IPS-NIHi7 (cell line): Measurements from ENCODE around the gene ZBTB2.
"Not testable (repeated sequence)": the region's sequence is repeated elsewhere in the genome, so short reads cannot be mapped to it uniquely, and the experiment has no call there.

Experiments
- DNase-seq: peaks from one replicate; pipeline ENCODE4 v3.0.0; 2012; ENCODE audit warnings: mixed read lengths; ENCODE audit errors: extremely low spot score

Gene ZBTB2

DNA sequence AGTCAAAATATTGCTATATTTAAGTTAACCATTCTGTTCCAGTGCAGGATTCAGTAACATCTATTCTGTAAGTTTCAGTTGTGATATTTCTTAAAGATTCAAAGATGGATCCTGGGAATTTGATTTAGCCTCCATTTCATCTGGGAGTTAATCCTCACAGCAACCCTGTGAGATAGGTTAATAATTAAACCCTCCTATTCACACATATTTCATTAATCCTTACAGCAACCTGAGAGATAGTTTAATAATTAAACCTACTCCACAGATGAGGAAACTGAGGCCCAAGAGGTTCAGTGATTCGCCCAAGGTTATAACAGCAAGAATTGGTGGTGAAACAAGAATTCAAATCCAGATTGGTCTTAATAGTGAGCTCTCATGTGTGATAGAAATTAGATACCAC, 10.9 kb upstream of the ZBTB2 start:
- no peak for DNase-seq

DNA sequence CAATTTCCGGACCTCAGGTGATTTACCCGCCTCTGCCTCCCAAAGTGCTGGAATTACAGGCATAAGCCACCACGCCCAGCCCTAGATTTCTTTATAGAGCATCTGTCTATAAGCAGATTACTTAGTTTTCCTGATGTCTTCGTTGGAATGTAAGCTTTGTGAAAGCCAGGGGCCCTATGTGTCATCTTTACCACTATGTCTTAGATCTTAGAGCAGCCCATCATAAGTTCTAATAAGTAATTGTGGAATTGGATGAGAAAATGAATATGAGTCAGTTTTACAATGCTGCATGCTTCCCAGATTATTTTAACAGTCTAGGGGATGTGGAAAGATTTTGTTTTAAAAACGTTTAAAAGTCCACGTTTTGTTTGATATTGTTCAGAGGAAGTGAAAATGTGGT, 9.1 kb upstream of the ZBTB2 start:
- no peak for DNase-seq

DNA sequence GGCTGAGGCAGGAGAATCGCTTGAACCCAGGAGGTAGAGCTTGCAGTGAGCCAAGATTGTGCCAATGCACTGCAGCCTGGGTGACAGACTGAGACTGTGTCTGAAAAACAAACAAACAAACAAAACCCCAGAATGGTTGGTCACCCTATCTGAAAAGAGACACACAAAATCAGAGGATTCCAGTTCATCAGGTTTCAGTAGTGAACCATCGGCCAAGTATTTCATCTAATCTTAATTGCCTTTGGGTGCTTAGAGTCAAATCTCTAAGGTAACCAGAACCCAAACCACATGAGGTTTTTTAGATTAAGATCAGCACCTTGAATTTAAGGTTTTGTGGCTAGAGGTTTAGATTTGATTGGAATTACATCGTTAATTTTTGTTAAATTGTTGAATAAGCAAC, 8.3 kb upstream of the ZBTB2 start:
- DNase-seq = no peak

DNA sequence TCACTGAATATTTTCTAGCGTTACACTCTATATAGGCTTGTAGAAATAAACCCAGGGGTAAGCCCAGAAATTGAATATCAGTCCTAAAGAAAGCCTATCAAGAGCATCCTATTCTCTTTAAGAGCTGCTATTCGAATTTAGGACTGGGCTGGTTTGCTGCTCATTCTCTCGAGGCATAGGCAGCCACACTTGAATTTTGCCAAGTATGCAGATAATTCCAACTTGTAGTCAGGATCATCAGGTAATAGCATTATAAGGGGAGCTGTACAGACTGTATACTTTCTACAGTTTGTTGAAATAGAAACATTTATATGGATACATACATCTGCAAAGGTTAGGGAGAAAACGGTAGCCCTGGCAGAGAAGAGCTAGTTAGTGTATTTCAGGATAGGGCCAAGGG, 2.1 kb upstream of the ZBTB2 start:
- no peak for DNase-seq

DNA sequence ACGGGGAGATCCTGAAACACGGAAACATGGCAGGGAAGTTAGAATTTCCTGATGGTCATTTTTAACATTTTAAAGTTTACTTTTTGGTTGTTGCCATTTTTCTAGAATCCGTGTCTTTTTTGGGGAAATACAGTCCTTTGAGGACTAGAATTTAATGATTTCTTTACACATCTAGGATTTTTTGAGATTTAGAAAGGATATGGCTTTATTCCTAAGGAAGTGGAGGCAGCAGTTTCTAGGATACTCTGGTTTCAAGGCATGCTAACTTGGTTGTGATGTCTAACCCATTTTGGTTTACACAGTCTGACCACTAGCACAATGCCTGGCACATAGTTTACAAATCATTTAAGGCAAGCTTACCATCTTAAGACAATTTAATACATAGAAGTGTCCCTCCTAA, 1.1 kb upstream of the ZBTB2 start:
- no peak for DNase-seq

DNA sequence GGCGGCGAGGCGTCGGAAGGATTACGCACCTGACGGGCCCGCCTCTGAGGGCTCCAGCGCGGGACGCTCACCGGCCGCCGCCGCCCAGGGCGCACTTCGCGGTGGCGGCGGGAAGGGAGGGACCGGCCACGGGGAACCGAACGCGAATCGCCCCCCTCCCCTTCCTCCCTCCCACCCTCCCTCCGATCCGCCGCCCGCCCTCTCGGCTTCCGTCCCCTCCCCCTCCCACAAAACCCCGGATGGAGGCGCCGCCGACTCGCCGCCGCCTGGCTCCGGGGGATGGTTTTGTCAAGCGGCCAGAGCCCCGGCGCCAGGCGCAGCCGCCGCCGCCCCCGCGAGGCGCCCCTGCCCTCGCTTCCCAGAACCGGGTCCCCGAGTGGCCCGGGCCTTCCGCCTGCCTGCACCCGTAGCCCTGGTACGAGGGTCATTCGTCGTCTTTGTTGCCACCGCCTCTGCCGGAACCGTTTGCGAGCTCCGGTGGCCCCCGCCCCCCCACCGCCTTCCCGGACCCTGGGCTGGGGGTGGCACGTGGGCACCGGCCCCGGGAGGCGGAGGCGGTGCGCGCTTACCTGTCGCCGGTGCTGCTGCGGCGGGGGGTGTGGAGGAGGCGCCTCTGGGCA, 398 bp downstream of the ZBTB2 start:
- peak; percentile 57 for DNase-seq

DNA sequence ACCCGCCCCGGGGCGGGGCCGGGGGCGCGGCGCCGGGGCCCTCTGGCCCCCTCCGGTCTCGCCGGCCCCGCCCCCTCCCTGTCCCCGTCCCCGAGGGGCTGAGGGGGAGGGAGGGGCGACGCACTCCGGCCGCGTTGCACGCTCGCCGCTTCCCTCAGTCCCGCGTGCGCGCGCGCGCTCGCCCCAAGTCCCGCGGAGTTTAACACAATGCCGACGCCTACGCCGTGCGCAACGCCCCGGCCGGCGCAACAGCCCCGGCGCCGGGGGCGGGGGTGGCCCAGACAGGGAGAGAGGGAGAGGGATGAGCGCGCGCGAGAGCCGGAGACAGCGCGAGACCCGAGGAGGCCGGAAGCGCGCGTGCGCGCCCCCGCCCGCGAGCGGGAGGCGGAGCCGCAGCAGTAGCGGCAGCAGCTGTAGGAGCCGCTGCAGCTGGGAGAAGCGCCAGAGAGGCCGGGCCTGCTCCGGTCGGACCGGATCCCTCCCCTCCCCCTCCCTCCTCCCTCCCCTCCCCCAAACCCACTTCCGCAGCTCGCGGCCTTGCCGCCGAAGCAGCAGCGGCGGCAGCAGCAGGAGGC, 996 bp downstream of the ZBTB2 start:
- DNase-seq = peak; percentile 94

DNA sequence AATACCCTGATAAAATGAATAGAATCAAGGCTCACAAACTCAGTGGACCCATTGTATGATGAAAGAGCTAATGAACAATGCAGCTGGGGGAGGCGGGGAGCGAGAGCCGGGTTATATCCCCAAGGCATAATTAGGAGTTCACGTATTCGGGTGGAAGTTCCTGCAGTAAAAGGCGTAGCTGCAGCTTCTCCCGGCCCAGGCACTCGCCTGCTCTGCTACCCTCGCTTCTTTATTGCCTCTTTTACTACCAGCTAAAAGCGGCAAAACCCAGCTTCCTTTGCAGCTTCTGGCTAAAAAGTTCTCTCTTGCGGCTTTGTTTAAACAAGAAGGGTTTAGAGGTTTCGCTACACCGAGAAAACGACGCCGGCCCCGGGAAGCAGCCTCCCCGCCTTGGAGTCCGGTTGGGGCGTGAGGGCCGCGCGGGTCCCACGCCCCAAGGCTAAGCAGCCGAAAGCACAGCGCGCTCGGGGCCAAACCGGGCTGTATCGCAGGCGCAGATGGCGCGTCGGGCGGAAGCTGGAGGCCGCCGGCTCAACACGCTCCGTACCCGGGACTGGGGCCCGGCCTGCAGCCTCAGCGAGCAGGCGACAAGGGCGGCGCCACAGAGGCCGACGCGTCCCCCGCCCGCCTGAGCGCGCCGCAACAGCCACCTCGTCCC, 1.6 kb downstream of the ZBTB2 start:
- DNase-seq = peak; percentile 41

DNA sequence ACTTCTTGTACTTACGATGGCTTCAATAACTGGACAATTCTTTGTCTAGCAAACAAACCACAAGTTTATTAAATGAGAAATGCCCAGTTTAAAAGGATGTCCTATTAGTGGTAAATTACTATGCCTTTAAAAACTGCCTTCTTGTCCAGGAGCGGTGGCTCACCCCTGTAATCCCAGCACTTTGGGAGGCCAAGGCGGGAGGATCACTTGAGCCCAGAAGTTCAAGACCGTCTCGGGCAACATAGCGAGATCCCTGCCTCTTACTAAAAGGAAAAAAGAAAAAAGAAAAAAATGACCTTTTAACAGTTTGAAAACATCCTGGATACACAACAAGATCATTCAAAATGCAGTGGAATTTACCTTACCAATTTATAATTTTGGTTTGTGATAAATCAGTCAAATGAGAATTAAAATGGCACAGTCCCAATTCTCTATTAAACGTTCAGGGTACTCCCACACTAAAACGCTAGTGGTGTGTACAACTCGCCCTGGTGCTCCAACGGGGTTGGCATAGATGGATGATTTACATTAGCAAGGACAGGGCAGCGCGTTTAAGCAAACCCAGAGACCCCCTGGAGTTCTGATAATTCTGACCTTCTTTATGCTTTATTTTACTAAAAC, 2.3 kb downstream of the ZBTB2 start:
- DNase-seq = no peak

DNA sequence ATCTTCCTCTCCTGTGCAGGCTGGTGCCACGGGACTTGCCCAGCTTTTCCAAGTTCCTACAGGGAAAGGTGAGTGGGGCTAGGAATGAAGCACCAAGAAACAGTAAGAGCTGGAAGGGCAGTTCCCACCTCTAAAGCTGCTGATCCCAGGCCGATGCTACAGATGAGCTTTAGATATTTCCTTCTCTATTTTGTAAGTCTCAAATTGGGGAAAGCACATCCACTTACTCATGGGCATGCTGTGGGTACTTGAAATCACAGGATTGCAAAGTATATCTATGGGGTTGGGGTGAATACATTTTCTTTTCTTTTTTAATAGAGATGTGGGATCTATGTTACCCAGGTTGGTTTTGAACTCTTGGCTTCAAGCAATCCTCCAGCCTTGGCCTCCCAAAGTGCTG, 3.1 kb downstream of the ZBTB2 start:
- no peak for DNase-seq

DNA sequence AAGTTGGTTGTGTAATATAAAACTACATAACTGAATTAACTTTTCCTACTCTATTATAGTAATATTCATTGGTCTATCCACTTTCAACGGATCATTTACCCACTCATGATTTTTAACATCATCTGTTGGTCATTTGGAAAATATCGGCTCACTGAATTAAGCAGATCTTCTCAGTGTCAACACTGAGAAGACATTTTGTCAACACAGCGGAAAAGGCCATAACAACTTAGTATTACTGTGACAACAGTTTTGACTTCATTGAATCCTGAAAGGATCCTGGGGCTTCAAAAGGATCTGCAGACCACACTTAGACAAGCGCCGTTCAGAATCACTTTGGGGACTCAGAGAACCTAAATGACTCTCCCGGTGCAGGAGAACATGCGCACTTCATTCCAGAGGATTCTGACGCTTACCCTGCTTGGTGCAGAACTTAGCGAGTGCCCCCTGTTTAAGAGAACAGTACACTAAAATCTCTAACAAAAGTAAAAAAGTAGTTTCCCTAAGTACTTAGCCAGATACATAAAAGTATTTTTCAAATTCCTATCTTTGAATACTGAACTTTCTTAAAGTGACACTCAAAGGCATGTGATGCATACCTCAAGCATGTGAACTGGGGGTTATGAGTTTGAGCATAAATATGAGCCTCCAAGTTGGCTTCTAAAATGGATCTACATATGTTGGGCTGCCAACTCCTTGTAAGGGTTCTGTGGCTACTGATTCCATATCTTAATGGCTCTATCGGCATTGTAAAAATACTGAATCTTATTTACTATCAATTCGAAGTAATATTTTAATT, 4.0 kb downstream of the ZBTB2 start:
- no peak for DNase-seq

DNA sequence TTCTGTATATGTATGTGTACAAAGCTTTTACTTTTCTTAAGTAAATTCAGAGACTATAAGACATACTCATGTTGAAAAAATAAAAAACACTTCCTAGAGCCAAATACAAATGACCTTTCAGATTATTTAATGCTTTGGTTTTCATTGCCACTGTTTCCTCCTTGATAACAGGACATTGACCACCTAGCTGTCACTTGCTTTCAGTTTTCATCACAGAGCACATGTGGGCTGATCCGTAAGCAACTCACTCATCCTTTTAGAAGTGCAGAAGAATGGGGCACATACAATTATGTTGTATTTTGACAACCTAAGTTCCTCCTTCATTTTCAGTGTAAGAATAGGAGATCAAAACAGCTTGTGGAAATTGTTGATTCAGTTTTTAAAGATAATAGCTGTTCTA, 6.2 kb downstream of the ZBTB2 start:
- no peak for DNase-seq

DNA sequence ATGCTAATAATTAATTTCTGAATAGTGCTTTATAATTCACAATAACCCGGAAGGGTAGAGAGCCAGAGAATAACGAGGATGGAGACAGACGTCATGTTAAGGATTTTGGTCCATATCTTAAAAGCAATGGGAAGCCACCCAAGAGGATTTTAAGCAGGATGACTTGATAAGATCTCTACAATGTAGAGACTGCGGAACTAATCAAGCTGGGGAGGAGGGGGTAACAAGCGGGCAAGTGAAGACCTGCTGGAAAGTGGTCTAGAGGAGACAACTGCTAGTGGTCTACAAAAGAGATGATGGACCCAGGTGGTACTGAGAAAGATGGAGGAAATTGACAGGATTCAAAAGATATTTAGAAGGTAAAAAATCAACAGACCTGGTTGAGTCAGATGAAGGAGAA, 7.2 kb downstream of the ZBTB2 start:
- no peak for DNase-seq

DNA sequence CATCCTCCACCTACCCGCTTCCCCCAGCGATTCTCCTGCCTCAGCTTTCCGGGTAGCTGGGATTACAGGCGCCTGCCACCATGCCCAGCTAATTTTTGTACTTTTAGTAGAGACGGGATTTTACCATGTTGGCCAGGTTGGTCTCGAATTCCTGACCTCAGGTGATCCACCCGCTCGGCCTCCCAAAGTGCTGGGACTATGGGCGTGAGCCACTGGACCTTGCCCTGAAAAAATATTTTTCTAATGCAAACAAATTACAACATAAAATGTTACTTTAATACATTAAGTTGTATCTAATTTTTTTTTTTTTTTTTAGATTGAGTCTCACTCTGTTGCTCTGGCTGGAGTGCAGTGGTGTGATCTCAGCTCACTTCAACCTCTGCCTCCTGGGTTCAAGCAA, 8.7 kb downstream of the ZBTB2 start:
- not testable (repeated sequence) for DNase-seq

DNA sequence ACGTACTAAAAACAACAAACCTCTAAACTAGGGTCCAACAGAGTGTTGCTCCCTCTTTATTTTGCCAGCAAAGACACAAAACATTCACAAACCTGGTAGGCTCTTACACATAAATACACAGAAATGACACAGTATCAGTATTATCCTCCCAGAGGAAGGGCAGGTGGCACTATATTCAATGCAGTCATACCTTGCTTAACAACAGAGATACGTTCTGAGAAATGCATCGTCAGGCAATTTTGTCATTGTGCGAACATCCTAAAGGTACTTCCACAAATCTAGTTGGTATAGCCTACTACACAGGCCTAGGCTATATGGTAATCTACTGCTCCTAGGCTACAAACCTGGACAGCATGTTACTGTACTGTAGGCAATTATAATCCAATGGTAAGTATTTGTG, 9.6 kb downstream of the ZBTB2 start:
- no peak for DNase-seq

DNA sequence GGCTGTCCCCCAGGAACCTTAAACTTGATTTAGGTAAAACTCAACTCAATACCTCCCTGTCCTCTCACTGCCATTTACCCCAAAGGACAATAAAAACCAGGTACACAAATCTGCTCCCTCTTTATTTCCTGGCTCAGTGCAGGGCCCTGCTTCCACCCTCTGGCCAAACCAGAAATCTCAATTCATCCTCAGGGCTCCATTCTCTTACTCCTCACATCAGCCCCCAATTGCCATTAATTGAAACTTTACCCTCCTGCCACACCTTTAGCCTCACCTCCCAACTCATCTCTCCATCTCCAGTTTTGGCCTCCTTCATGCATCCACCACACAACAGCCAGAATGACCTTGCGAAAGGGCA, 10.5 kb downstream of the ZBTB2 start:
- no peak for DNase-seq

DNA sequence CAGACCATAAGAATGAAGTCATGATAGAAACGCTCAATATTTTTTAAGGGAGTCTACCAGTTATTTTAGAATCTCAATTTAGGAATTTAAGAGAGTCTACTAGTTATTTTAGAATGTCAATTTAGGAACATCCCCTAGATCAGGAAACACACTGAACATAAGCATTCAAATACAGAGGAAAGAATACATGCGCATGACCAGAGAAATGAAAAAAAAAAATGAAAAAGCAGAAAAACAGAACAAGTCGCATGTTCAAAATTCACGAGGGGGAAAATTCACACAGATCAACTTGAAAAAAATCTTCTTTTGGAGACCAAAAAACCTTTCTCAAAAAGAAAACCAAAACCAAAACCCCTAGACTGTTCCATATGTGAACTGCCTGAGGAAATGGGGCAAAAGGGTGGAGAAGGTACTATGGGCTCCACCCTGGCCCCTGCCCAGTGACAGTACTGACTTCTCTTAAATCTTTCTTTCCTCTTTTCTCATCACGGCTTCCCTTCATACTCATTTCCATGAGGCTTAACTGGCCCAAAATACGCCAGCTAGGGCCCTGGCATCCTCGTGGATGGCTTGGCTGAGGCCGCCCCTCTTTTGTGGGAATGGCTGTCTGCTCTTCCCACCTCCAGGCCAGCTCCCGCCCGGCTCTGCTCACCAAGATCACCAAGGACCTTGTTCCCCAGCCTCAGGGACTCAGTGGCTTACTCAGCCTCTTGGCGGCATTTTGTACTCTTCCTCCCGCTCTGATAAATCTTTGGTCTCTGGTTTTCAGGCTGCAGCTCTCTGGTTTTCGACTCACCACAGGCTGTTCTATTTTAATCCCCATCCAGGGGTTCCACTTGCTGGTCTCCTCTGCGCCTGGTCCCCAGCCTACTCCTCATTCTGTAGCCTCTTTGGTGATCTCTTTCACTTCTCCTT, 11.2 kb downstream of the ZBTB2 start:
- DNase-seq = no peak

DNA sequence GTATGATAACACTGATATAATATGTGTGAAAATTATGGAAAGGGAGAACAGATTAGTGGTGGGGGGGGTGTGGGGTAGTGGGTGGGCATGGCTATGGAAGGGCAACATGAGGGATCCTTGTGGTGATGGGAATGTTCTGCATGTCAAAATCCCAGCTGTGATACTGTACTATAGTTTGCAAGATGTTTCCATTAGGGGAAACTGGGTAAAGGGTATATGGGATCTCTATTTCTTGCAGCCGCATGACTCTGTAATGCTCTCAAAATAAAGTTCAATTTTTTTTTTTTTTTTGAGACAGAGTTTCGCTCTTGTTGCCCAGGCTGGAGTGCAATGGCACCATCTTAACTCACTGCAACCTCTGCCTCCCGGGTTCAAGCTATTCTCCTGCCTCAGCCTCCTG, 14.3 kb downstream of the ZBTB2 start:
- no peak for DNase-seq

DNA sequence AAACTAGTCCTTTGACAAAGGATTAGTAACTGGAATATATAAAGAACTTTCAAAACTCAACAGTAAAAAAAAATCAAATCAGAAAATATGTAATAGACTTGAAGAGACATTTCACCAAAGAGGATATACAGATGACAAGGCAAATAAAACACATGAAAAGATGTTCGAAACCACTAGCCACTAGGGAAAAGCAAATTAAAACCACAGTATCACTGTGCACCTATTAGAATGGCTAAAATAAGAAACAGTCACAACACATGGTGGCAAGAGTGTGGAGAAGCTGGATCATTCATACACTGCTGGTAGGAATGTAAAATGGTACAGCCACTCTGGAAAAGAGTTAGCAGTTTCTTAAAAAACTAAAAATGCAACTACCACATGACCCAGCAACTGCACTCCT, 14.9 kb downstream of the ZBTB2 start:
- no peak for DNase-seq

DNA sequence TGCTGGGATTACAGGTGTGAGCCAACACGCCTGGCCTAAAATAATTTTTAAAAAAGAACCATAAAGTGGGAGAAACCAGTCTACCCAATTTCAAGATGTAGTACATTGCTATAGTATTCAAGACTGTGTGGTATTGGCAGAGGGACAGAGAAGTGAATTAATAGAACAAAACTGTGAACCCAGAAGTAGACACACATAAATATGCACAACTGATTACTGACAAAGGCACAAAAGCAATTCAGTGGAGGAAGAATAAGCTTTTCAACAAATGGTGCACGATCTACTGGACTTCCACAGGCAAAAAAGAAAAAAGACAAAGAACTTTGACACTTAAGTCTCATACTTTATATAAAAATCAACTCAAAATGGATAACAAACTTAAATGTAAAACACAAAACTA, 15.5 kb downstream of the ZBTB2 start:
- DNase-seq = no peak

DNA sequence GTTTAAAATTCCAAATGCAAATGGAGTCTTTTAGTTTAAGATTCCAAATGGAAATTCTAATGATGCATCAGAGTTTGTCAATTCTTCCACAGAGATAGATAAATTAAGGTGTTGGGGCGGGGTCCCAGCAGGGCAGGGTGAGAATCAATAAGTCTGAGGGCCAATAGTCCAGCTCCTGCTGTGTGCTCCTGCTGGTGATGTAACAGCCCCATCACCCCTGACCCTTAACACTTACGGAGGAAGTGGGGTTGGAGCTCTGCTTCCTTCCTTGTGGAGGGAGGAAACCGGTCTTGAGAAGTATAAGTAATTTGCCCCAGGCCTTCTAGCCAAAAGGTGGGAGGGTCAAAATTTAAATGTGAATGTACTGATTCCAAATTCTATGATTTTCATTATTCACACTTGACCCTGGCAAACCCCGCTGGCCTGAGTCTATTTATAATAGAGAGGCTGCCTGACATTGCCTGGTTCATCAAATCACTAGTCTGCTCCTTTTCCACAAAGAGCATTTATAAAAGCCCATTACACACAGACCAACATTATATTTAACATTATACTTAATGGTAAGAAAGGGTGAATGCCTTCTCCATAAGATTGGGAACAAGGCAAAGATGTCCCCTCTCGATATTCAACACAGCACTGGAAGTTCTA, 17.2 kb downstream of the ZBTB2 start:
- peak; percentile 27 for DNase-seq
